Neural progenitor cell (in vitro differentiated cells): ENCODE measurements around the gene OR51B2.

ENCODE experiments used
- EZH2 ChIP-seq: fragments of 200-600 bp; sonication (generic); IDR thresholded peaks from 2 replicates; pipeline ENCODE4 v1.6.1; 2017; ENCODE audit warnings: antibody characterized with exemption, mild to moderate bottlenecking, moderate library complexity
- TF ChIP-seq, protein P1 (sequence below): fragments of 200-600 bp; sonication (generic); IDR thresholded peaks from 2 replicates; pipeline ENCODE4 v1.5.1; 2017; ENCODE audit warnings: antibody characterized with exemption, mild to moderate bottlenecking

- TF ChIP-seq, protein P1, sequence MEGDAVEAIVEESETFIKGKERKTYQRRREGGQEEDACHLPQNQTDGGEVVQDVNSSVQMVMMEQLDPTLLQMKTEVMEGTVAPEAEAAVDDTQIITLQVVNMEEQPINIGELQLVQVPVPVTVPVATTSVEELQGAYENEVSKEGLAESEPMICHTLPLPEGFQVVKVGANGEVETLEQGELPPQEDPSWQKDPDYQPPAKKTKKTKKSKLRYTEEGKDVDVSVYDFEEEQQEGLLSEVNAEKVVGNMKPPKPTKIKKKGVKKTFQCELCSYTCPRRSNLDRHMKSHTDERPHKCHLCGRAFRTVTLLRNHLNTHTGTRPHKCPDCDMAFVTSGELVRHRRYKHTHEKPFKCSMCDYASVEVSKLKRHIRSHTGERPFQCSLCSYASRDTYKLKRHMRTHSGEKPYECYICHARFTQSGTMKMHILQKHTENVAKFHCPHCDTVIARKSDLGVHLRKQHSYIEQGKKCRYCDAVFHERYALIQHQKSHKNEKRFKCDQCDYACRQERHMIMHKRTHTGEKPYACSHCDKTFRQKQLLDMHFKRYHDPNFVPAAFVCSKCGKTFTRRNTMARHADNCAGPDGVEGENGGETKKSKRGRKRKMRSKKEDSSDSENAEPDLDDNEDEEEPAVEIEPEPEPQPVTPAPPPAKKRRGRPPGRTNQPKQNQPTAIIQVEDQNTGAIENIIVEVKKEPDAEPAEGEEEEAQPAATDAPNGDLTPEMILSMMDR = no peak
- no peak for TF ChIP-seq EZH2
Measured at GRCh38 chr11:5297721-5298323, 26.3 kb downstream of the OR51B2 start.
